CD4-positive, alpha-beta T cell treated with Interferon alpha-2 for 1 hour (primary cell): ENCODE measurements around the gene TRPM6.

Experiments
- DNase-seq, 2 donors: peaks; one replicate each; pipeline ENCODE4 v3.0.0-alpha.2; 2020 to 2022

The TRPM6 gene

GRCh38 chr9:74711341-74711740, 176.4 kb downstream of the TRPM6 start:
- no peak for DNase-seq

- no peak for DNase-seq
Measured at GRCh38 chr9:74697535-74697934, 190.2 kb downstream of the TRPM6 start.

DNA sequence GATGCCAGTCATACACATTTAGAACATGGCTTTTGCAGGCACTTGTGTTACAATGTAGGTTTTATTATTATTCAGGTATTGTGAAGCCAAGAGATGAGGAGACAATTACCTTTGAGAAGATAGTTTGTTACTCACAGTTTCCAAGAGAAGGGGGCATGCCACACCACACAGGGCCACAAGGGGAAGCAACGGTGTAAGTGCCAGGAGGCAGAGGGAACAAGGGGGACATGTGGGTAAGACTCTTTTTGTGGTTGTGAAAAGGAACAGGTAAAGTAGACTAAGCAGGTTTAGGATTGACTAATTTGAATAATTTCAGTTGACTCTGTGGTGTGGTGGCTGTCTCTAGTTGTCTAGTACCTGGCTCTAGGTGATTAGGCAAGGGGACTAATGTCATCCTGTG, 191.2 kb downstream of the TRPM6 start:
- no peak for DNase-seq

DNA sequence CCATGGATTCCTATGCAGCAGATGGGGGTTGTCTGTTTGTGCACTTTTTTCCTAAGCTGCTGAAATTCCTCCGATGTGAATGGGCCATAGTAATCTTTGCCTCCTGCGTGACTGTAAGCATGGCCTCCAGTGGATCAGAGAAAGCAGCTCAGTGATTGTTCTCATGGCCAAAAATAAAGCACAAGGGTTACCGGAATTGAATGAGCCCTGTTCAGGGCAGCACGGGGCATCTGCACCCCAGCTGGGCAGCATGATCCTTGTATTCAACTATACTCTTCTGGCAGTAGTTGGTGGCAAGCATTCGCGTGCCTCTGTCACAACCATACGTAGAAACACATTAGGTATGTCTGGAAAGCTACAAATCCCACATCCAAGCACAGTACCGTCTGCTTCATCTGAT, 196.7 kb downstream of the TRPM6 start:
- no peak for DNase-seq

- no peak for DNase-seq
Measured at GRCh38 chr9:74683322-74683721, 204.4 kb downstream of the TRPM6 start.

GRCh38 chr9:74681906-74682305, 205.8 kb downstream of the TRPM6 start:
- DNase-seq: no peak

DNA sequence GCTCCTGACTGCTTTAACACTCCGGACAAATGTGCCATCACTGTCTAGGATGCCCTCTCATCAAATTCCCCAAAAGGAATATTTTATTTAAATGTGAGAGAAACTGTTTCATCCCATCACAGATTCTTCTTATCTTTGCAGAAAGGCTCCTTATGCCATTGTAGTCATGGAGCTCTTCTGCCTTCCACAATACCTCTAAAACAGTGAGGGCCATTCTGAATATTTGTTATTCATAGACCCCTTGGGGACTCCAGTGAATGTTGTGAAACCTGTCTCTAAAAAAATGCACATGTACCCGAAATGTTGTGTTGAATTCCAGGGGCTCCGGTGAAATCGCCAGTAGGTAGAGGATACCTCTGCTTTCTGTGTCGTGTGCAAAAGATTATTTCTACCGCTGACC, 213.6 kb downstream of the TRPM6 start:
- no peak for DNase-seq
